Measurements from ENCODE around the gene SCN10A.
A peak's percentile ranks its signal among the peaks of the same experiment; 100 is the strongest.

SCN10A gene

GRCh38 chr3:38742550-38742949 lies 73.5 kb downstream of the SCN10A start:
- Histone ChIP-seq H2BK5ac (ENCODE audit: low read depth, low read length, poor library complexity, severe bottlenecking) (no peak overlapping the region), H3K27me3 (ENCODE audit: control insufficient read depth in 1 of 2, insufficient read depth in 1 of 2, low read length in 2 of 2) (peaks cover 0 to 5% of the 10 kb centered on the region in 2 experiments), H3K36me3 (ENCODE audit: control insufficient read depth in 1 of 2, insufficient read depth in 2 of 2, low read depth in 1 of 2, low read length in 2 of 2) (no peaks in the 10 kb centered on the region), H2BK12ac (ENCODE audit: low read length in 2 of 2) (no peak overlapping the region), H2BK120ac (ENCODE audit: low read depth, low read length) (no peak overlapping the region), H2BK15ac (ENCODE audit: low read depth, poor library complexity, severe bottlenecking) (no peak overlapping the region), H2AK5ac (ENCODE audit: low read length, severe bottlenecking) (no peak overlapping the region), H3K9ac (ENCODE audit: low read length) (no peak overlapping the region), H3K4me2 (ENCODE audit: low read length, poor library complexity, severe bottlenecking) (no peak overlapping the region), H3K14ac (ENCODE audit: low read length in 2 of 2) (no peak overlapping the region), H3K79me1 (replicated peaks; ENCODE audit: low read length, poor library complexity, severe bottlenecking) (no peaks in the 10 kb centered on the region), H4K8ac (ENCODE audit: low read length) (no peak overlapping the region), H3K23ac (ENCODE audit: low read length in 2 of 2) (no peak overlapping the region), H2AFZ (ENCODE audit: low read depth, low read length) (no peak overlapping the region), H3K27ac (ENCODE audit: low read length, poor library complexity, severe bottlenecking) (no peak overlapping the region), H3K4me3 (ENCODE audit: insufficient read depth in 1 of 2, low read depth in 1 of 2, low read length in 2 of 2) (no peak overlapping the region), H4K91ac (ENCODE audit: low read length) (no peak overlapping the region), H3K9me3 (ENCODE audit: control insufficient read depth, low read length) (no peaks in the 10 kb centered on the region), H3K4me1 (ENCODE audit: control insufficient read depth, insufficient read depth, low read depth, low read length) (no peaks in the 10 kb centered on the region), H3K18ac (ENCODE audit: low read depth in 1 of 2, low read length in 2 of 2) (no peak overlapping the region), H3K4ac (ENCODE audit: low read depth in 1 of 2, low read length in 2 of 2) (no peak overlapping the region)
- DNase-seq: no peak
- WGBS: 97% methylated on average over 1 of the region's 1 CpG

- Histone ChIP-seq H2BK12ac (ENCODE audit: low read length in 2 of 2) (no peak overlapping the region), H2BK5ac (ENCODE audit: low read depth, low read length, poor library complexity, severe bottlenecking) (no peak overlapping the region), H3K27ac (ENCODE audit: low read length, poor library complexity, severe bottlenecking) (no peak overlapping the region), H4K91ac (ENCODE audit: low read length) (no peak overlapping the region), H3K14ac (ENCODE audit: low read length in 2 of 2) (no peak overlapping the region), H2AFZ (ENCODE audit: low read depth, low read length) (no peak overlapping the region), H3K9me3 (ENCODE audit: control insufficient read depth, low read length) (no peaks in the 10 kb centered on the region), H4K8ac (ENCODE audit: low read length) (no peak overlapping the region), H2AK5ac (ENCODE audit: low read length, severe bottlenecking) (no peak overlapping the region), H3K4me1 (ENCODE audit: control insufficient read depth, insufficient read depth, low read depth, low read length) (no peaks in the 10 kb centered on the region), H3K4me2 (ENCODE audit: low read length, poor library complexity, severe bottlenecking) (no peak overlapping the region), H2BK15ac (ENCODE audit: low read depth, poor library complexity, severe bottlenecking) (no peak overlapping the region), H3K4ac (ENCODE audit: low read depth in 1 of 2, low read length in 2 of 2) (no peak overlapping the region), H3K23ac (ENCODE audit: low read length in 2 of 2) (no peak overlapping the region), H3K27me3 (ENCODE audit: control insufficient read depth in 1 of 2, insufficient read depth in 1 of 2, low read length in 2 of 2) (peaks cover 0 to 5% of the 10 kb centered on the region in 2 experiments), H3K36me3 (ENCODE audit: control insufficient read depth in 1 of 2, insufficient read depth in 2 of 2, low read depth in 1 of 2, low read length in 2 of 2) (no peaks in the 10 kb centered on the region), H3K9ac (ENCODE audit: low read length) (peak overlapping the region; percentile 66), H3K18ac (ENCODE audit: low read depth in 1 of 2, low read length in 2 of 2) (no peak overlapping the region), H3K79me1 (replicated peaks; ENCODE audit: low read length, poor library complexity, severe bottlenecking) (no peaks in the 10 kb centered on the region), H2BK120ac (ENCODE audit: low read depth, low read length) (no peak overlapping the region), H3K4me3 (ENCODE audit: insufficient read depth in 1 of 2, low read depth in 1 of 2, low read length in 2 of 2) (no peak overlapping the region)
- DNase-seq: no peak
Measured at GRCh38 chr3:38740537-38740936, 75.5 kb downstream of the SCN10A start.

DNA sequence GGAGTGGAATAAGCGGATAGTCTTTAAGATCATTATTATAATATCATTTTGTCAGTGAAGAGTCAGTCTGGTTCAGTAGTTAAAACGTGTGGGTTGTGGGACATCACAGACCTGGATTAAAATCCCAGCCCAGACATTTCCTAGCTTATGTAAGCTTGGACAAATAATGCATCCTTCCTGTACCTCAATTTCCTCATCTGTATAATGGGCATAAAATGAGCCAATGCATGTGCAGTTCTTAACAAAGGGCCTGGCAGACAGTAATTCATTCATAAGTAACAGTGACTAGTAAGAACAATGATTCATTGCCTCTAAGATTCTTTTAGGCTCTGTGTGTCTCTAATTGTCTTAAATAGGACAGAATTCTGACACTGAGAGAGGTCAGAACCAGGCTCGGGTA lies 76.1 kb downstream of the SCN10A start:
- H2BK15ac ChIP-seq (ENCODE audit: low read depth, poor library complexity, severe bottlenecking): no peak overlapping the region
- no peak overlapping the region for H2BK12ac ChIP-seq (ENCODE audit: low read length in 2 of 2)
- H2AFZ ChIP-seq (ENCODE audit: low read depth, low read length): no peak overlapping the region
- H3K4ac ChIP-seq (ENCODE audit: low read depth in 1 of 2, low read length in 2 of 2): no peak overlapping the region
- H3K27ac ChIP-seq (ENCODE audit: low read length, poor library complexity, severe bottlenecking): no peak overlapping the region
- H3K18ac ChIP-seq (ENCODE audit: low read depth in 1 of 2, low read length in 2 of 2): no peak overlapping the region
- H4K91ac ChIP-seq (ENCODE audit: low read length): no peak overlapping the region
- peak overlapping the region; percentile 66 for H3K9ac ChIP-seq (ENCODE audit: low read length)
- H3K36me3 ChIP-seq (ENCODE audit: control insufficient read depth in 1 of 2, insufficient read depth in 2 of 2, low read depth in 1 of 2, low read length in 2 of 2): no peaks in the 10 kb centered on the region
- H3K4me2 ChIP-seq (ENCODE audit: low read length, poor library complexity, severe bottlenecking): no peak overlapping the region
- no peak for DNase-seq
- H3K9me3 ChIP-seq (ENCODE audit: control insufficient read depth, low read length): no peaks in the 10 kb centered on the region
- no peaks in the 10 kb centered on the region for H3K79me1 ChIP-seq (replicated peaks; ENCODE audit: low read length, poor library complexity, severe bottlenecking)
- no peak overlapping the region for H4K8ac ChIP-seq (ENCODE audit: low read length)
- no peak overlapping the region for H3K4me3 ChIP-seq (ENCODE audit: insufficient read depth in 1 of 2, low read depth in 1 of 2, low read length in 2 of 2)
- WGBS: 63% methylated on average over 2 of the region's 3 CpGs
- H3K23ac ChIP-seq (ENCODE audit: low read length in 2 of 2): no peak overlapping the region
- no peak overlapping the region for H2AK5ac ChIP-seq (ENCODE audit: low read length, severe bottlenecking)
- H3K4me1 ChIP-seq (ENCODE audit: control insufficient read depth, insufficient read depth, low read depth, low read length): no peaks in the 10 kb centered on the region
- H3K14ac ChIP-seq (ENCODE audit: low read length in 2 of 2): no peak overlapping the region
- no peak overlapping the region for H2BK120ac ChIP-seq (ENCODE audit: low read depth, low read length)
- H2BK5ac ChIP-seq (ENCODE audit: low read depth, low read length, poor library complexity, severe bottlenecking): no peak overlapping the region
- H3K27me3 ChIP-seq (ENCODE audit: control insufficient read depth in 1 of 2, insufficient read depth in 1 of 2, low read length in 2 of 2): peaks cover 0 to 3% of the 10 kb centered on the region in 2 experiments

DNA sequence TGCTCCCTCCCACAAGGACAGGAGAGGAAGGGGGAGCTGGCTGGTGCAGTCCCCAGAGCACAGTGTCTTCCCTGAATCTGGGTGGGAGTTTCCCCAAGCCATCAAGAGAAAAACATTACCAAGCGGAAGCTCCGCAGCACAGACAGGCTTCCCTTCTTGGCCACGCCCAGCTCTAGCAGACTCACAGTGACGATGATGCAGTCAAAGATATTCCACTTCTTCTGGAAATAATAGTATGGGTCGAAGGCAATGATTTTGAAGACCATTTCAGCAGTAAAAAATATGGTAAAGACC lies 76.7 kb downstream of the SCN10A start:
- Histone ChIP-seq H3K4me3 (ENCODE audit: insufficient read depth in 1 of 2, low read depth in 1 of 2, low read length in 2 of 2) (no peak overlapping the region), H3K4me2 (ENCODE audit: low read length, poor library complexity, severe bottlenecking) (no peak overlapping the region), H3K4ac (ENCODE audit: low read depth in 1 of 2, low read length in 2 of 2) (no peak overlapping the region), H3K27me3 (ENCODE audit: control insufficient read depth in 1 of 2, insufficient read depth in 1 of 2, low read length in 2 of 2) (no peaks in the 10 kb centered on the region), H2AK5ac (ENCODE audit: low read length, severe bottlenecking) (no peak overlapping the region), H3K4me1 (ENCODE audit: control insufficient read depth, insufficient read depth, low read depth, low read length) (no peaks in the 10 kb centered on the region), H2BK5ac (ENCODE audit: low read depth, low read length, poor library complexity, severe bottlenecking) (no peak overlapping the region), H4K91ac (ENCODE audit: low read length) (no peak overlapping the region), H3K18ac (ENCODE audit: low read depth in 1 of 2, low read length in 2 of 2) (no peak overlapping the region), H3K23ac (ENCODE audit: low read length in 2 of 2) (no peak overlapping the region), H3K79me1 (replicated peaks; ENCODE audit: low read length, poor library complexity, severe bottlenecking) (no peaks in the 10 kb centered on the region), H2BK15ac (ENCODE audit: low read depth, poor library complexity, severe bottlenecking) (no peak overlapping the region), H3K9ac (ENCODE audit: low read length) (no peak overlapping the region), H3K14ac (ENCODE audit: low read length in 2 of 2) (no peak overlapping the region), H2BK12ac (ENCODE audit: low read length in 2 of 2) (no peak overlapping the region), H2BK120ac (ENCODE audit: low read depth, low read length) (no peak overlapping the region), H3K36me3 (ENCODE audit: control insufficient read depth in 1 of 2, insufficient read depth in 2 of 2, low read depth in 1 of 2, low read length in 2 of 2) (no peaks in the 10 kb centered on the region), H2AFZ (ENCODE audit: low read depth, low read length) (no peak overlapping the region), H4K8ac (ENCODE audit: low read length) (no peak overlapping the region), H3K27ac (ENCODE audit: low read length, poor library complexity, severe bottlenecking) (no peak overlapping the region), H3K9me3 (ENCODE audit: control insufficient read depth, low read length) (no peaks in the 10 kb centered on the region)
- no peak for DNase-seq
- 86% methylated on average over 5 of the region's 5 CpGs for WGBS
